Gastroesophageal sphincter (tissue), 3 donors: ENCODE results near the gene ZNF180.

Source experiments
- EP300 ChIP-seq: sonication (generic); formaldehyde crosslinking; IDR thresholded peaks from one replicate; pipeline ENCODE4 v1.6.1; 2017; ENCODE audit warnings: antibody characterized with exemption, mild to moderate bottlenecking
- POLR2A ChIP-seq, 2 donors: fragments of 450-650 bp; IDR thresholded peaks; one replicate each; pipeline ENCODE4 v1.6.1; 2017; ENCODE audit warnings: antibody characterized with exemption in 2 of 2, mild to moderate bottlenecking in 2 of 2, moderate library complexity in 1 of 2
- POLR2AphosphoS5 ChIP-seq: sonication (generic); formaldehyde crosslinking; IDR thresholded peaks from one replicate; pipeline ENCODE4 v1.6.1; 2017; ENCODE audit warnings: antibody characterized with exemption
- TF ChIP-seq, protein P1 (sequence below), 4 experiments: fragments of 200-600 bp in 2 of 4; fragments of 450-650 bp in 2 of 4; sonication (generic) in 1 of 4; IDR thresholded peaks; one replicate each; pipeline ENCODE4 v1.5.1; 2017 to 2019; ENCODE audit warnings: antibody characterized with exemption in 4 of 4, mild to moderate bottlenecking in 2 of 4, moderate library complexity in 2 of 4

DNA sequence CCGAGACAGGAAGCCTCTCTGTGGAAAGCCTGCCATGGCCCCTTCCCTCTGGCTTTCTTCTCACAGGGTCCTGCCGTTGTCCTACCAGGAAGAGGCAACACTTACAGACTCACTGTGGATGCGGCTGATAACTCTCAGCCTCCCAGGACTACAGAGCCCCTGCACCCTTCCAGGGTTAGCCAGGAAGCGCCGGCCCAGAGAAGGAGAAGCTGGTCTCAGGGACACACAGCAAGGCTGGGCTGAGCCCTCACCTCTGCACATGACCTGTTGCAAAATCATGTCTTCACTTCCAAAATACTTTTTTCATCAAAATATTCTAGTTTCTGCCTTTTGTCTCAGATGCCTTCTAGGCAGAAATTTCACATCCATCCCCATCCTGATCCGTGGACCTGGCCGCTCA, 27.2 kb upstream of the ZNF180 start:
- TF ChIP-seq, protein P1, sequence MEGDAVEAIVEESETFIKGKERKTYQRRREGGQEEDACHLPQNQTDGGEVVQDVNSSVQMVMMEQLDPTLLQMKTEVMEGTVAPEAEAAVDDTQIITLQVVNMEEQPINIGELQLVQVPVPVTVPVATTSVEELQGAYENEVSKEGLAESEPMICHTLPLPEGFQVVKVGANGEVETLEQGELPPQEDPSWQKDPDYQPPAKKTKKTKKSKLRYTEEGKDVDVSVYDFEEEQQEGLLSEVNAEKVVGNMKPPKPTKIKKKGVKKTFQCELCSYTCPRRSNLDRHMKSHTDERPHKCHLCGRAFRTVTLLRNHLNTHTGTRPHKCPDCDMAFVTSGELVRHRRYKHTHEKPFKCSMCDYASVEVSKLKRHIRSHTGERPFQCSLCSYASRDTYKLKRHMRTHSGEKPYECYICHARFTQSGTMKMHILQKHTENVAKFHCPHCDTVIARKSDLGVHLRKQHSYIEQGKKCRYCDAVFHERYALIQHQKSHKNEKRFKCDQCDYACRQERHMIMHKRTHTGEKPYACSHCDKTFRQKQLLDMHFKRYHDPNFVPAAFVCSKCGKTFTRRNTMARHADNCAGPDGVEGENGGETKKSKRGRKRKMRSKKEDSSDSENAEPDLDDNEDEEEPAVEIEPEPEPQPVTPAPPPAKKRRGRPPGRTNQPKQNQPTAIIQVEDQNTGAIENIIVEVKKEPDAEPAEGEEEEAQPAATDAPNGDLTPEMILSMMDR (IDR thresholded peaks at IDR 0.05) = no peak
- TF ChIP-seq POLR2A (IDR thresholded peaks at IDR 0.05) (no peak), POLR2AphosphoS5 (no peak), EP300 (no peak)
